Vagina (tissue), 2 donors: Measurements from ENCODE around the gene ARL2BP.

Experiments used
- POLR2AphosphoS5 ChIP-seq, 2 donors: sonication (generic); formaldehyde crosslinking; IDR thresholded peaks; one replicate each; pipeline ENCODE4 v1.9.0; 2017; ENCODE audit warnings: antibody characterized with exemption in 2 of 2, mild to moderate bottlenecking in 2 of 2, low read depth in 1 of 2; ENCODE audit not compliant: insufficient read depth in 1 of 2
- TF ChIP-seq, protein P1 (sequence below), 3 experiments: fragments of 450-650 bp in 2 of 3; fragments of 200-600 bp in 1 of 3; sonication (generic) in 1 of 3; IDR thresholded peaks; one replicate each; pipeline ENCODE4 v1.5.1; 2017 to 2019; ENCODE audit warnings: antibody characterized with exemption in 3 of 3, mild to moderate bottlenecking in 2 of 3, moderate library complexity in 2 of 3

DNA sequence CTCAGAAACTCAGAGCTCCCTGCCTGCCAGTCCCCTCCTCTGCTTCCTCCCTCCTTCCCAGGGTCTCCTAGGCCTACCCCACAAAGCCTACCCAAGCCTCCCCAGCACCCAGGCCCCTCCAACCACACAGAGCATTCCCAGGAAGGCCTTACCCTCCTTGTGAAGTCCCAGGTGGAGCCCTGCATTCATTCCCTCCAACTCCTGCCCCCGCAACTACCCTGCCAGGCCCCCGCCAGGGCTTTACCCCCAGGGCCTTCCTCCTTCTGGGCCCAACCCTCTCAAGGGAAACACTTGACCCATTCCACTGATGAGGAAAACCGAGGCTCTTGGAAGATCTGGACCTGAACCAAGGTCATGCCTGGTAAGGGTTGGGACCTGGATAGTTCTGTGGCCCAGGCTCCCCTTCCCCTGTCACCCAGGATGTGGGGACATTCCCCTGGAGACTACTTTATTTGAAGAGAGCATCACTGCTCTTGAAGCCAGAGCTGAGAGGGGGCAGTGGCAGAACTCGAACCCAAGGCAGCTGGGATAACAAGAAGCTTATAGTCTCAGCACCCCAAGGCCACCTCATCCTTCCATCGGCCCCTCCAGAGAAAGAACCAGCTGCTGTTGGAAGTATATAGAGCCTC is 26.9 kb downstream of the ARL2BP start:
- TF ChIP-seq, protein P1, sequence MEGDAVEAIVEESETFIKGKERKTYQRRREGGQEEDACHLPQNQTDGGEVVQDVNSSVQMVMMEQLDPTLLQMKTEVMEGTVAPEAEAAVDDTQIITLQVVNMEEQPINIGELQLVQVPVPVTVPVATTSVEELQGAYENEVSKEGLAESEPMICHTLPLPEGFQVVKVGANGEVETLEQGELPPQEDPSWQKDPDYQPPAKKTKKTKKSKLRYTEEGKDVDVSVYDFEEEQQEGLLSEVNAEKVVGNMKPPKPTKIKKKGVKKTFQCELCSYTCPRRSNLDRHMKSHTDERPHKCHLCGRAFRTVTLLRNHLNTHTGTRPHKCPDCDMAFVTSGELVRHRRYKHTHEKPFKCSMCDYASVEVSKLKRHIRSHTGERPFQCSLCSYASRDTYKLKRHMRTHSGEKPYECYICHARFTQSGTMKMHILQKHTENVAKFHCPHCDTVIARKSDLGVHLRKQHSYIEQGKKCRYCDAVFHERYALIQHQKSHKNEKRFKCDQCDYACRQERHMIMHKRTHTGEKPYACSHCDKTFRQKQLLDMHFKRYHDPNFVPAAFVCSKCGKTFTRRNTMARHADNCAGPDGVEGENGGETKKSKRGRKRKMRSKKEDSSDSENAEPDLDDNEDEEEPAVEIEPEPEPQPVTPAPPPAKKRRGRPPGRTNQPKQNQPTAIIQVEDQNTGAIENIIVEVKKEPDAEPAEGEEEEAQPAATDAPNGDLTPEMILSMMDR (IDR thresholded peaks at IDR 0.05) = no peak
- TF ChIP-seq POLR2AphosphoS5 (IDR thresholded peaks at IDR 0.05; ENCODE audit: insufficient read depth in 1 of 2, low read depth in 1 of 2) = no peak
